ENCODE data around the gene PDE8B. TPM values are rescaled to one million over a fixed set of nuclear protein-coding genes. Genes with fewer than 3 reads are reported as not detected.
A peak's percentile ranks its signal among the peaks of the same experiment; 100 is the strongest.

Gene PDE8B
- polyA plus RNA-seq, 1 donor (not counting 4 experiments of a cell fraction or from before 2014, with no cell fraction given), result not detected

GRCh38 chr5:77209495-77210090 lies 887 bp upstream of the PDE8B start:
- Histone ChIP-seq H3K79me2 (ENCODE audit: control insufficient read depth, insufficient read depth, low read length) (no peaks in the 10 kb centered on the region), H3K36me3 (ENCODE audit: control insufficient read depth in 2 of 2, extremely low read depth in 1 of 2, insufficient read depth in 2 of 2, low read length in 2 of 2) (no peaks in the 10 kb centered on the region), H3K9me1 (ENCODE audit: control insufficient read depth, extremely low read depth, insufficient read depth, low read length) (no peaks in the 10 kb centered on the region), H2AFZ (ENCODE audit: control insufficient read depth, low read length) (no peak overlapping the region), H3K27ac (ENCODE audit: control insufficient read depth, insufficient read depth, low read length) (no peak overlapping the region), H4K20me1 (ENCODE audit: control insufficient read depth, extremely low read depth, insufficient read depth, low read length) (no peaks in the 10 kb centered on the region), H3K9ac (ENCODE audit: control insufficient read depth, extremely low read depth, insufficient read depth, low read length) (no peak overlapping the region), H3K4me1 (ENCODE audit: control insufficient read depth, extremely low read depth, insufficient read depth, low read length) (no peaks in the 10 kb centered on the region), H3K9me3 (ENCODE audit: control insufficient read depth, low read depth, low read length) (no peaks in the 10 kb centered on the region), H3K27me3 (ENCODE audit: control insufficient read depth, extremely low read depth, insufficient read depth, low read length) (peaks cover 59% of the 10 kb centered on the region), H3K4me2 (ENCODE audit: control insufficient read depth, extremely low read depth, insufficient read depth, low read depth, low read length) (no peak overlapping the region), H3K4me3 (ENCODE audit: control insufficient read depth in 2 of 3, extremely low read depth in 1 of 3, insufficient read depth in 2 of 3, low read depth in 1 of 3, low read length in 3 of 3) (no peak overlapping the region)
- TF ChIP-seq, protein P1, sequence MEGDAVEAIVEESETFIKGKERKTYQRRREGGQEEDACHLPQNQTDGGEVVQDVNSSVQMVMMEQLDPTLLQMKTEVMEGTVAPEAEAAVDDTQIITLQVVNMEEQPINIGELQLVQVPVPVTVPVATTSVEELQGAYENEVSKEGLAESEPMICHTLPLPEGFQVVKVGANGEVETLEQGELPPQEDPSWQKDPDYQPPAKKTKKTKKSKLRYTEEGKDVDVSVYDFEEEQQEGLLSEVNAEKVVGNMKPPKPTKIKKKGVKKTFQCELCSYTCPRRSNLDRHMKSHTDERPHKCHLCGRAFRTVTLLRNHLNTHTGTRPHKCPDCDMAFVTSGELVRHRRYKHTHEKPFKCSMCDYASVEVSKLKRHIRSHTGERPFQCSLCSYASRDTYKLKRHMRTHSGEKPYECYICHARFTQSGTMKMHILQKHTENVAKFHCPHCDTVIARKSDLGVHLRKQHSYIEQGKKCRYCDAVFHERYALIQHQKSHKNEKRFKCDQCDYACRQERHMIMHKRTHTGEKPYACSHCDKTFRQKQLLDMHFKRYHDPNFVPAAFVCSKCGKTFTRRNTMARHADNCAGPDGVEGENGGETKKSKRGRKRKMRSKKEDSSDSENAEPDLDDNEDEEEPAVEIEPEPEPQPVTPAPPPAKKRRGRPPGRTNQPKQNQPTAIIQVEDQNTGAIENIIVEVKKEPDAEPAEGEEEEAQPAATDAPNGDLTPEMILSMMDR (optimal IDR thresholded peaks at IDR 0.05 in 1 of 3, IDR thresholded peaks at IDR 0.05 in 1 of 3, conservative IDR thresholded peaks at IDR 0.05 in 1 of 3; ENCODE audit: extremely low read depth in 1 of 3, insufficient read depth in 2 of 3, low read length in 3 of 3), result no peak
- TF ChIP-seq EZH2 (IDR thresholded peaks at IDR 0.05; ENCODE audit: low read length), result peak; percentile 69
- DNase-seq (ENCODE audit: low read depth, low spot score), result no peak
- no peak for FAIRE-seq
- dilution Hi-C loops (cut with MboI; ENCODE audit: extremely low pct_ligation_motif_present, low sequenced_read_pairs), result no loop called here

- Histone ChIP-seq H3K27me3 (ENCODE audit: control insufficient read depth, extremely low read depth, insufficient read depth, low read length) (peaks cover 67% of the 10 kb centered on the region), H3K36me3 (ENCODE audit: control insufficient read depth in 2 of 2, extremely low read depth in 1 of 2, insufficient read depth in 2 of 2, low read length in 2 of 2) (no peaks in the 10 kb centered on the region), H3K9me3 (ENCODE audit: control insufficient read depth, low read depth, low read length) (no peaks in the 10 kb centered on the region), H3K4me3 (ENCODE audit: control insufficient read depth in 2 of 3, extremely low read depth in 1 of 3, insufficient read depth in 2 of 3, low read depth in 1 of 3, low read length in 3 of 3) (no peak overlapping the region), H3K79me2 (ENCODE audit: control insufficient read depth, insufficient read depth, low read length) (no peaks in the 10 kb centered on the region), H3K9me1 (ENCODE audit: control insufficient read depth, extremely low read depth, insufficient read depth, low read length) (no peaks in the 10 kb centered on the region), H4K20me1 (ENCODE audit: control insufficient read depth, extremely low read depth, insufficient read depth, low read length) (no peaks in the 10 kb centered on the region), H2AFZ (ENCODE audit: control insufficient read depth, low read length) (no peak overlapping the region), H3K27ac (ENCODE audit: control insufficient read depth, insufficient read depth, low read length) (no peak overlapping the region), H3K4me1 (ENCODE audit: control insufficient read depth, extremely low read depth, insufficient read depth, low read length) (no peaks in the 10 kb centered on the region), H3K4me2 (ENCODE audit: control insufficient read depth, extremely low read depth, insufficient read depth, low read depth, low read length) (no peak overlapping the region), H3K9ac (ENCODE audit: control insufficient read depth, extremely low read depth, insufficient read depth, low read length) (no peak overlapping the region)
- no peak for FAIRE-seq
- peak; percentile 69 for TF ChIP-seq EZH2 (IDR thresholded peaks at IDR 0.05; ENCODE audit: low read length)
- TF ChIP-seq, protein P1 (optimal IDR thresholded peaks at IDR 0.05 in 1 of 3, IDR thresholded peaks at IDR 0.05 in 1 of 3, conservative IDR thresholded peaks at IDR 0.05 in 1 of 3; ENCODE audit: extremely low read depth in 1 of 3, insufficient read depth in 2 of 3, low read length in 3 of 3), result no peak
- dilution Hi-C loops (cut with MboI; ENCODE audit: extremely low pct_ligation_motif_present, low sequenced_read_pairs), result no loop called here
- DNase-seq (ENCODE audit: low read depth, low spot score), result no peak
These were observed 647 bp downstream of the PDE8B start for GRCh38 chr5:77210964-77211690.

Data from keratinocyte (primary cell).